Nephron progenitor cell (in vitro differentiated cells): ENCODE data around the gene STK16.

ENCODE experiments used
- DNase-seq: peaks from one replicate; pipeline ENCODE4 v3.0.0; 2021
- H3K27ac Mint-ChIP-seq: 2 replicates; pipeline ENCODE4 v1.8.0; 2021; ENCODE audit warnings: mild to moderate bottlenecking, moderate library complexity, mixed read lengths
- H3K27me3 Mint-ChIP-seq: 2 replicates; pipeline ENCODE4 v1.8.0; 2021; ENCODE audit warnings: mild to moderate bottlenecking, low read depth, mixed read lengths; ENCODE audit not compliant: poor library complexity
- H3K36me3 Mint-ChIP-seq: 2 replicates; pipeline ENCODE4 v1.8.0; 2021; ENCODE audit warnings: low read depth, mixed read lengths
- H3K4me1 Mint-ChIP-seq: 2 replicates; pipeline ENCODE4 v1.8.0; 2021; ENCODE audit warnings: mixed read lengths
- H3K4me3 Mint-ChIP-seq: 2 replicates; pipeline ENCODE4 v1.8.0; 2021; ENCODE audit warnings: mild to moderate bottlenecking, moderate library complexity, mixed read lengths
- H3K9me3 Mint-ChIP-seq: 2 replicates; pipeline ENCODE4 v1.8.0; 2021; ENCODE audit warnings: mild to moderate bottlenecking, moderate library complexity, mixed read lengths
- TF ChIP-seq, protein P1 (sequence below): fragments of 200-600 bp; sonication (generic); IDR thresholded peaks from 2 replicates; pipeline ENCODE4 v1.5.0; 2021; ENCODE audit warnings: antibody characterized with exemption

Gene STK16

GRCh38 chr2:219213026-219213415 is 32.3 kb upstream of the STK16 start:
- Mint-ChIP-seq H3K27ac (no peak overlapping the region), H3K4me3 (no peak overlapping the region), H3K36me3 (peaks cover 35% of the 10 kb centered on the region), H3K27me3 (no peaks in the 10 kb centered on the region), H3K9me3 (no peaks in the 10 kb centered on the region), H3K4me1 (peaks cover 23% of the 10 kb centered on the region)
- TF ChIP-seq, protein P1, sequence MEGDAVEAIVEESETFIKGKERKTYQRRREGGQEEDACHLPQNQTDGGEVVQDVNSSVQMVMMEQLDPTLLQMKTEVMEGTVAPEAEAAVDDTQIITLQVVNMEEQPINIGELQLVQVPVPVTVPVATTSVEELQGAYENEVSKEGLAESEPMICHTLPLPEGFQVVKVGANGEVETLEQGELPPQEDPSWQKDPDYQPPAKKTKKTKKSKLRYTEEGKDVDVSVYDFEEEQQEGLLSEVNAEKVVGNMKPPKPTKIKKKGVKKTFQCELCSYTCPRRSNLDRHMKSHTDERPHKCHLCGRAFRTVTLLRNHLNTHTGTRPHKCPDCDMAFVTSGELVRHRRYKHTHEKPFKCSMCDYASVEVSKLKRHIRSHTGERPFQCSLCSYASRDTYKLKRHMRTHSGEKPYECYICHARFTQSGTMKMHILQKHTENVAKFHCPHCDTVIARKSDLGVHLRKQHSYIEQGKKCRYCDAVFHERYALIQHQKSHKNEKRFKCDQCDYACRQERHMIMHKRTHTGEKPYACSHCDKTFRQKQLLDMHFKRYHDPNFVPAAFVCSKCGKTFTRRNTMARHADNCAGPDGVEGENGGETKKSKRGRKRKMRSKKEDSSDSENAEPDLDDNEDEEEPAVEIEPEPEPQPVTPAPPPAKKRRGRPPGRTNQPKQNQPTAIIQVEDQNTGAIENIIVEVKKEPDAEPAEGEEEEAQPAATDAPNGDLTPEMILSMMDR: no peak
- DNase-seq: no peak

DNA sequence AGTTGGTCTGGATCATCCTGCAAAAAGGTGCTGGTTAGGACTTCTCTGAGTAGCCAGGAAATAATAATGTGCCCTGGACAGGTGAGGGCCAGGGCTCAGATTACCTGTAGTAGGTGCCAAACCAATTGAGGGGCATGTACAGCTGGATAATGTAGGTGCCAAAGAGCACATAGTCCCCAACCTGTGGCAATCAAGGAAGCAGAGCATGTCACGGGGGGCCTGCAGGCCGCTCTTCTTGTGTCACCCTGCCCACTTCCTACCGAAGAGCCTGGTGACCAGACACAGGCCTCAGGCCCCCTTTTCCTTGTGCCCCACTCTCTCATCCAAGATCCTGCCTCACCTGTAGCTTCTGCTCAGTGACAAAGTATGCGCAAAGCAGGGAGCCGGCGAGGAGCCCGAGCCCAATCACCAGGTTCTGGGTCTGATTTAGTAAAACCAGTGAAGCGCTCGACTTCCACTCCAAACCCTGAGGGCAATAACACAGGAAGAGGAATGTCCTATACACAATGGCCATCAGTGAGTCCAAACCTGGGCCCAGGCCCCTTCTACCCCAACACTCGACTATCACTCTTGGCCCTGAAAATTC is 31.7 kb upstream of the STK16 start:
- no peak overlapping the region for H3K4me3 Mint-ChIP-seq
- TF ChIP-seq, protein P1: no peak
- H3K36me3 Mint-ChIP-seq: peaks cover 32% of the 10 kb centered on the region

DNA sequence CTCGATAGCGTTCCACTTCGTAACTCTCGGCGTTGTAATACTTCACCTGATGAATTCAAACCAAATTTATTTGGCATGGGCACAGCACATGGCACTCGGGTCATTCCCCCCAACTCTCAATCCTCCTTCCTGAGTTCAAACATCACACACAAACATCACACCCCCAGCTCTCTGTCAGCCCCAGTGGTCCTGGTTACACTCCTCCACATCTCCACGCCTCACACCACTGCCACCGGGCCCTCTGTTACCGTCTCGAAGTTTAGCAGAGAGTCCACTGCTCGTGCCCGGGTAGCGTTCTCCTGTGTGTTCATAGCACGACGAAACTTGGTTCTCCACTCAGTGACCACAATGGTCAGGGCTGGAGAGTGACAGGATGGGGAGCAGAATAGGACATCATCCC is 31.1 kb upstream of the STK16 start:
- Mint-ChIP-seq H3K27ac (no peak overlapping the region), H3K27me3 (no peaks in the 10 kb centered on the region), H3K4me3 (no peak overlapping the region), H3K36me3 (peaks cover 29% of the 10 kb centered on the region), H3K9me3 (no peaks in the 10 kb centered on the region), H3K4me1 (peaks cover 21% of the 10 kb centered on the region)
- TF ChIP-seq, protein P1: no peak
- no peak for DNase-seq

More for the DNA sequence above, 31.7 kb upstream of the STK16 start:
- no peak for DNase-seq
- H3K4me1 Mint-ChIP-seq: peaks cover 19% of the 10 kb centered on the region
- H3K9me3 Mint-ChIP-seq: no peaks in the 10 kb centered on the region
- no peaks in the 10 kb centered on the region for H3K27me3 Mint-ChIP-seq
- H3K27ac Mint-ChIP-seq: no peak overlapping the region

- no peak overlapping the region for H3K27ac Mint-ChIP-seq
- DNase-seq: no peak
- peaks cover 29% of the 10 kb centered on the region for H3K36me3 Mint-ChIP-seq
- TF ChIP-seq, protein P1: no peak
- no peaks in the 10 kb centered on the region for H3K27me3 Mint-ChIP-seq
- no peak overlapping the region for H3K4me3 Mint-ChIP-seq
- H3K4me1 Mint-ChIP-seq: peaks cover 22% of the 10 kb centered on the region
- H3K9me3 Mint-ChIP-seq: no peaks in the 10 kb centered on the region
Observed at GRCh38 chr2:219214786-219215185, 30.5 kb upstream of the STK16 start.

DNA sequence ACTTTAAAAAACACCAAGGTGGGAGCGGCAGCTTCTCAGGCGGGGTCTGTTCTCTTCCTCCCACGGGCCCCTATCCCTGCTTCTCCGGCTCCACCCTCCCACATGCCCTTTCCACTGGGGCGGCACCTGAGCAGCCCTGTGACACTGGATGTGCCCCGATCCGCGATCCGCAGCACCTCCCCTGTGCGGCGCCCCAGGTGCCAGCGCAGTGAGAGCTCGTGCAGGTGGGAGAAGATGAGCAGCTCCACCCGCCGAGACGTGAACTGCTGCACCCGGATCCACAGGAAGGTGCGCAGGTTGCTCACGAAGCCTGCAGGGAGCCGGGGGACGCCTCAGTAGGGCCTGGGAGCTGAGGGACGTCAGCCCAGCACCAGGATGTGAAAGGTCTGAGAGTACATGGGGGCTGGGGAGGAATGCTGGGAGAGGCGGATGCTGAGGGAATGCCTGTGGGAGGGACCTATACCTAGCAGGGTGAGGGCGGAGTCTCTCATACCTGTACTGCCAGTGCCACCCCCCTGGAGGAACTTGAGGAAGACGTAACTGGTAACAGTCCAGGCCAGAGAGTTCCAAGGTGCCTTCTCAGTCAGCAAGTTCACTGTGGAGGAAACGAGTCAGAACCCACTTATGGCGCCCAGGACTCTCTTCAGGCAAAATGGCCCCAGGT is 29.3 kb upstream of the STK16 start:
- peaks cover 34% of the 10 kb centered on the region for H3K36me3 Mint-ChIP-seq
- peaks cover 22% of the 10 kb centered on the region for H3K4me1 Mint-ChIP-seq

More for the DNA sequence above, 29.3 kb upstream of the STK16 start:
- H3K9me3 Mint-ChIP-seq: no peaks in the 10 kb centered on the region
- DNase-seq: no peak
- H3K27ac Mint-ChIP-seq: no peak overlapping the region
- H3K27me3 Mint-ChIP-seq: no peaks in the 10 kb centered on the region
- TF ChIP-seq, protein P1: no peak
- H3K4me3 Mint-ChIP-seq: no peak overlapping the region
